HCT116 (cell line): ENCODE measurements around the gene PKP2. TPM values are rescaled to one million over a fixed set of nuclear protein-coding genes. Genes with fewer than 3 reads are reported as not detected.

Source experiments
- ATAC-seq: fragments of 200-7000 bp; cut with Tn5 transposase; 2 replicates; pipeline ENCODE4 v1.9.1; 2020; ENCODE audit warnings: mild to moderate bottlenecking, moderate library complexity
- BruUV-seq: library from RNA; stranded (reverse); fragments of 400-500 nt; replicated peaks from 2 replicates; lab custom pipeline; 2021; lab: Mats Ljungman, UMichigan
- CTCF ChIA-PET: fragments of 300-600 bp; sonication (Branson Sonifier 250); formaldehyde crosslinking; loops from one replicate; lab custom pipeline; 2021; ENCODE audit warnings: antibody characterized with exemption; lab: Charles Lee
- POLR2A ChIA-PET: fragments of 300-600, 350-600 bp; sonication (Branson Sonifier 250); formaldehyde crosslinking; loops from one replicate; lab custom pipeline; 2021; ENCODE audit warnings: antibody characterized with exemption; lab: Charles Lee
- RAD21 ChIA-PET, 2 experiments: fragments of 300-600 bp; sonication (Branson Sonifier 250); formaldehyde crosslinking; loops; one replicate each; lab custom pipeline; 2023; ENCODE audit warnings: low total read pairs in 2 of 2; ENCODE audit not compliant: uncharacterized antibody in 2 of 2, unreplicated experiment in 2 of 2, low non-redundant PET in 1 of 2; lab: Charles Lee
- DNase-seq: peaks from one replicate; pipeline ENCODE4 v3.0.0-alpha.2; 2010; ENCODE audit warnings: low read depth, low spot score
- H2AFZ ChIP-seq: fragments of 200-600 bp; shearing (Covaris generic), sonication (generic); 2 replicates; pipeline ENCODE4 v1.6.1; 2017; ENCODE audit warnings: low read depth, mixed run types, mixed read lengths, antibody characterized with exemption, low read length; ENCODE audit not compliant: poor library complexity, severe bottlenecking
- H3K27ac ChIP-seq: 2 replicates; pipeline ENCODE4 v1.5.1; 2012; ENCODE audit warnings: low read depth, low read length
- H3K27me3 ChIP-seq: fragments of 200-600 bp; sonication (generic); 2 replicates; pipeline ENCODE4 v1.6.1; 2016; ENCODE audit warnings: mixed run types, low read length, mixed read lengths; ENCODE audit not compliant: insufficient read depth
- H3K36me3 ChIP-seq, 2 experiments: fragments of 200-500 bp in 1 of 2; fragments of 200-600 bp in 1 of 2; sonication (Bioruptor generic) in 1 of 2; sonication (generic) in 1 of 2; 2 replicates each; pipeline versions ENCODE4 v1.5.1 to v1.6.1; 2014 to 2016; ENCODE audit warnings: low read length in 2 of 2, inconsistent platforms in 1 of 2, mixed read lengths in 1 of 2, mixed run types in 1 of 2; ENCODE audit not compliant: insufficient read depth in 2 of 2, control insufficient read depth in 1 of 2
- H3K4me1 ChIP-seq, 2 experiments: fragments of 200-600 bp in 1 of 2; sonication (generic) in 1 of 2; 2 replicates each; pipeline versions ENCODE4 v1.5.1 to v1.6.1; 2012 to 2017; ENCODE audit warnings: low read length in 2 of 2, inconsistent platforms in 1 of 2, mild to moderate bottlenecking in 1 of 2, mixed read lengths in 1 of 2, mixed run types in 1 of 2, moderate library complexity in 1 of 2; ENCODE audit not compliant: insufficient read depth in 2 of 2, control insufficient read depth in 1 of 2
- H3K4me2 ChIP-seq: fragments of 200-600 bp; sonication (generic); 2 replicates; pipeline ENCODE4 v1.6.1; 2017; ENCODE audit warnings: mixed run types, low read length, mixed read lengths
- H3K4me3 ChIP-seq, 2 experiments: fragments of 200-600 bp in 1 of 2; sonication (generic) in 1 of 2; replicated peaks in 1 of 2; 2 replicates each; pipeline ENCODE4 v1.5.1; 2011 to 2016; ENCODE audit warnings: low read length in 2 of 2, control low read depth in 1 of 2, low read depth in 1 of 2, mild to moderate bottlenecking in 1 of 2, mixed read lengths in 1 of 2, mixed run types in 1 of 2
- H3K79me2 ChIP-seq: fragments of 200-600 bp; sonication (generic); 2 replicates; pipeline ENCODE4 v1.6.1; 2017; ENCODE audit warnings: mild to moderate bottlenecking, mixed run types, low read length, moderate library complexity, mixed read lengths; ENCODE audit not compliant: insufficient read depth
- H3K9ac ChIP-seq: fragments of 200-600 bp; sonication (generic); 2 replicates; pipeline ENCODE4 v1.6.1; 2016; ENCODE audit warnings: low read length, mixed read lengths
- H3K9me2 ChIP-seq: fragments of 200-600 bp; sonication (generic), shearing (Covaris generic); 2 replicates; pipeline ENCODE4 v1.6.1; 2017; ENCODE audit warnings: mixed run types, mild to moderate bottlenecking, moderate library complexity; ENCODE audit not compliant: insufficient read depth
- H3K9me3 ChIP-seq, 2 experiments: fragments of 200-500 bp in 1 of 2; fragments of 200-600 bp in 1 of 2; sonication (Bioruptor generic) in 1 of 2; sonication (generic) in 1 of 2; 2 replicates each; pipeline ENCODE4 v1.6.1; 2014 to 2017; ENCODE audit warnings: low read length in 2 of 2, mixed read lengths in 2 of 2, inconsistent platforms in 1 of 2, low read depth in 1 of 2, mild to moderate bottlenecking in 1 of 2, mixed run types in 1 of 2, moderate library complexity in 1 of 2; ENCODE audit not compliant: control insufficient read depth in 1 of 2, insufficient read depth in 1 of 2
- H4K20me1 ChIP-seq: fragments of 200-600 bp; sonication (generic), shearing (Covaris generic); 2 replicates; pipeline ENCODE4 v1.6.1; 2017; ENCODE audit warnings: mixed run types, mild to moderate bottlenecking, moderate library complexity; ENCODE audit not compliant: insufficient read depth
- ATF3 ChIP-seq: IDR thresholded peaks from 2 replicates; pipeline ENCODE4 v1.6.1; 2012
- CEBPB ChIP-seq: IDR thresholded peaks from 2 replicates; pipeline ENCODE4 v1.6.1; 2012; ENCODE audit warnings: low read depth
- EZH2phosphoT487 ChIP-seq: fragments of 200-600 bp; IDR thresholded peaks from 2 replicates; pipeline ENCODE4 v1.6.1; 2018; ENCODE audit warnings: antibody characterized with exemption, borderline replicate concordance
- MAX ChIP-seq: IDR thresholded peaks from 2 replicates; pipeline ENCODE4 v1.6.1; 2012
- RAD21 ChIP-seq: IDR thresholded peaks from 2 replicates; pipeline ENCODE4 v1.6.1; 2012; ENCODE audit warnings: low read depth, mild to moderate bottlenecking
- REST ChIP-seq: IDR thresholded peaks from 2 replicates; pipeline ENCODE4 v1.6.1; 2012; ENCODE audit warnings: low read depth
- SIN3A ChIP-seq: IDR thresholded peaks from 2 replicates; pipeline ENCODE4 v1.6.1; 2012; ENCODE audit warnings: low read depth
- SRF ChIP-seq: IDR thresholded peaks from 2 replicates; pipeline ENCODE4 v1.6.1; 2012; ENCODE audit warnings: low read depth
- ZBTB33 ChIP-seq: IDR thresholded peaks from 2 replicates; pipeline ENCODE4 v1.6.1; 2011; ENCODE audit warnings: mild to moderate bottlenecking, low read length, moderate library complexity; ENCODE audit not compliant: insufficient replicate concordance; ENCODE audit errors: extremely low read depth
- intact Hi-C: fragments of 100-400 bp; cut with micrococcal nuclease; formaldehyde crosslinking; loops from 2 replicates; pipeline ENCODE4 v1.10.0; 2022
- total RNA-seq: library from RNA; stranded (reverse); gene quantifications from one replicate; pipeline ENCODE4 v1.2.1, GENCODE V29; 2021; ENCODE audit not compliant: unreplicated experiment

Gene PKP2
- total RNA-seq, 1 experiment from 2014 or later, result 21.5 TPM

- no peak overlapping the region for H3K4me3 ChIP-seq
- ChIA-PET POLR2A (no interaction called here), RAD21 (no interaction called here)
- H4K20me1 ChIP-seq, result no peaks in the 10 kb centered on the region
- no peak overlapping the region for H3K9ac ChIP-seq
- TF ChIP-seq SRF (no peak), ZBTB33 (no peak)
- TF ChIP-seq, all 23 proteins: peak for 0
- no peaks in the 10 kb centered on the region for H3K9me2 ChIP-seq
- H3K27me3 ChIP-seq, result no peaks in the 10 kb centered on the region
- no peak overlapping the region for H3K27ac ChIP-seq
- no peaks in the 10 kb centered on the region for H3K4me1 ChIP-seq
- H2AFZ ChIP-seq, result no peak overlapping the region
- H3K4me2 ChIP-seq, result no peak overlapping the region
- H3K36me3 ChIP-seq, result no peaks in the 10 kb centered on the region
- no TSS peak for BruUV-seq
- ATAC-seq (no peak), DNase-seq (no peak)
- H3K79me2 ChIP-seq, result no peaks in the 10 kb centered on the region
- CTCF ChIA-PET, result no interaction called here
- intact Hi-C loops, result no loop called here
- H3K9me3 ChIP-seq, result no peaks in the 10 kb centered on the region
Measured at GRCh38 chr12:32780071-32780470, 116.5 kb downstream of the PKP2 start.

GRCh38 chr12:32777691-32778175 lies 118.8 kb downstream of the PKP2 start:
- no peak overlapping the region for H3K4me2 ChIP-seq
- no peaks in the 10 kb centered on the region for H3K9me2 ChIP-seq
- no TSS peak for BruUV-seq
- no peaks in the 10 kb centered on the region for H3K79me2 ChIP-seq
- H3K9me3 ChIP-seq, result no peaks in the 10 kb centered on the region
- CTCF ChIA-PET, result interaction anchor here (1.9 kb wide), 1 partner anchor 22 kb away, joined by 4 read pairs; the partner anchor contains the start of gene YARS2
- RAD21 ChIA-PET, result no interaction called here
- no peaks in the 10 kb centered on the region for H3K27me3 ChIP-seq
- no peak overlapping the region for H2AFZ ChIP-seq
- no peaks in the 10 kb centered on the region for H3K36me3 ChIP-seq
- no peak overlapping the region for H3K9ac ChIP-seq
- intact Hi-C loops, result no loop called here
- no peak for TF ChIP-seq MAX
- no peak for TF ChIP-seq ATF3
- no peak for TF ChIP-seq REST
- TF ChIP-seq EZH2phosphoT487, result no peak
- no peak for TF ChIP-seq SIN3A
- no peak for TF ChIP-seq RAD21
- TF ChIP-seq CEBPB, result no peak
- H3K27ac ChIP-seq, result no peak overlapping the region
- POLR2A ChIA-PET, result no interaction called here
- ATAC-seq (no peak), DNase-seq (no peak)
- H3K4me3 ChIP-seq, result no peak overlapping the region
- no peaks in the 10 kb centered on the region for H3K4me1 ChIP-seq
- H4K20me1 ChIP-seq, result no peaks in the 10 kb centered on the region
